Brain microvascular endothelial cell (primary cell): ENCODE measurements around the gene SH2D7.

Source experiments
- DNase-seq: peaks from one replicate; pipeline ENCODE4 v3.0.0-alpha.2; 2020
- H3K27ac ChIP-seq: fragments of 250-450 bp; sonication (Bioruptor Pico); 2 replicates; pipeline ENCODE4 v1.5.1; 2020; ENCODE audit warnings: mild to moderate bottlenecking, moderate library complexity
- H3K27me3 ChIP-seq: fragments of 250-450 bp; sonication (Bioruptor Pico); replicated peaks from 2 replicates; pipeline ENCODE4 v1.5.1; 2020; ENCODE audit warnings: mild to moderate bottlenecking
- H3K36me3 ChIP-seq: fragments of 250-450 bp; sonication (Bioruptor Pico); replicated peaks from 2 replicates; pipeline ENCODE4 v1.5.1; 2020; ENCODE audit warnings: mild to moderate bottlenecking
- H3K4me3 ChIP-seq: 2 replicates; pipeline ENCODE4 v1.5.1; 2011; ENCODE audit warnings: low read depth, mild to moderate bottlenecking, control low read depth, low read length, moderate library complexity
- in situ Hi-C: cut with HindIII; loops from 2 replicates; pipeline ENCODE4 v1.10.0; 2017; ENCODE audit warnings: low sequenced_read_pairs, low pct_ligation_motif_present
- TF ChIP-seq, protein P1 (sequence below): IDR thresholded peaks from 2 replicates; pipeline ENCODE4 v1.5.1; 2011; ENCODE audit warnings: low read depth, mild to moderate bottlenecking, moderate library complexity, low read length, control low read depth, inconsistent platforms; ENCODE audit errors: missing control alignments

Gene SH2D7

DNA sequence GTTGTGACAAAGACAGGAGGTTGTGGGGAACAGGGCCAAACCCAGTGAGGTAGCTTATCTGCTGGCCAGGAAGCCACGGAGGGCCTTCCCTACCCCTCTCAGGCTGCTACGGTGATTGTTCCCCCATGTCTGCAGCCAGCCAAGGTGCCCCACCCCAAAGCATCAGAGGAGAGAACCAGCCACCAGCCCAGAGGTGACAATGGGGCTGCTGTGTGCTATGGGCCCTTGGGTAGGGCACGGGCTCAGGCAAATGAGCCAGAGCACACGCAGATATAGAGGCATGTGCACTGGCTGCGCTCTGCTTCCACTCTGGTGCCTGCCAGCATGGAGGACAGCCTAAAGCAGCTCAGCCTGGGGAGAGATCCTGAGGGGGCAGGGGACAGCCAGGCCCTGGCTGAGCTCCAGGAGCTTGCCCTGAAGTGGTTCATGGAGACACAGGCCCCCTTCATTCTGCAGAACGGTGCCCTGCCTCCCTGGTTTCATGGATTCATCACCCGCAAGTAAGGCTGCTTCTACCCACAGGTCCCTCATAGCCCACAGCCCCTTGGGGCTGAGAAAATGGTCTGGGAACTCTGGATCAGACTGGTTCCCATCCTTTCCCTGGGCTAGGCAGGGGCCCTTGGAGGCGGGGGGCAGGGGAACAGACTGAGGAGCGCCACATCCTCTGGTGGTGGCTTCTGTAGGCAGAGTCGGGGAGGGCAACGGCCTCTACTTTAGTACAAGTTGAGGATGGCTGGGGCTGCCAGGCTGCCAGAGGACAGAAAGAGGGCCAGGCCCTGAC, at the start of gene SH2D7:
TSS of gene SH2D7 (plus strand) at position 301 of the 781 bp plus-strand sequence. CDS start at position 325, 24 bp downstream.
- TF ChIP-seq, protein P1, sequence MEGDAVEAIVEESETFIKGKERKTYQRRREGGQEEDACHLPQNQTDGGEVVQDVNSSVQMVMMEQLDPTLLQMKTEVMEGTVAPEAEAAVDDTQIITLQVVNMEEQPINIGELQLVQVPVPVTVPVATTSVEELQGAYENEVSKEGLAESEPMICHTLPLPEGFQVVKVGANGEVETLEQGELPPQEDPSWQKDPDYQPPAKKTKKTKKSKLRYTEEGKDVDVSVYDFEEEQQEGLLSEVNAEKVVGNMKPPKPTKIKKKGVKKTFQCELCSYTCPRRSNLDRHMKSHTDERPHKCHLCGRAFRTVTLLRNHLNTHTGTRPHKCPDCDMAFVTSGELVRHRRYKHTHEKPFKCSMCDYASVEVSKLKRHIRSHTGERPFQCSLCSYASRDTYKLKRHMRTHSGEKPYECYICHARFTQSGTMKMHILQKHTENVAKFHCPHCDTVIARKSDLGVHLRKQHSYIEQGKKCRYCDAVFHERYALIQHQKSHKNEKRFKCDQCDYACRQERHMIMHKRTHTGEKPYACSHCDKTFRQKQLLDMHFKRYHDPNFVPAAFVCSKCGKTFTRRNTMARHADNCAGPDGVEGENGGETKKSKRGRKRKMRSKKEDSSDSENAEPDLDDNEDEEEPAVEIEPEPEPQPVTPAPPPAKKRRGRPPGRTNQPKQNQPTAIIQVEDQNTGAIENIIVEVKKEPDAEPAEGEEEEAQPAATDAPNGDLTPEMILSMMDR, result no peak
- no peak within 1 kb of the TSS for H3K27ac ChIP-seq
- in situ Hi-C loops, result no loop called here
- DNase-seq, result no peak
- no peaks in the 10 kb centered on the region for H3K27me3 ChIP-seq
- no peak within 1 kb of the TSS for H3K4me3 ChIP-seq
- no peaks in the 10 kb centered on the region for H3K36me3 ChIP-seq

DNA sequence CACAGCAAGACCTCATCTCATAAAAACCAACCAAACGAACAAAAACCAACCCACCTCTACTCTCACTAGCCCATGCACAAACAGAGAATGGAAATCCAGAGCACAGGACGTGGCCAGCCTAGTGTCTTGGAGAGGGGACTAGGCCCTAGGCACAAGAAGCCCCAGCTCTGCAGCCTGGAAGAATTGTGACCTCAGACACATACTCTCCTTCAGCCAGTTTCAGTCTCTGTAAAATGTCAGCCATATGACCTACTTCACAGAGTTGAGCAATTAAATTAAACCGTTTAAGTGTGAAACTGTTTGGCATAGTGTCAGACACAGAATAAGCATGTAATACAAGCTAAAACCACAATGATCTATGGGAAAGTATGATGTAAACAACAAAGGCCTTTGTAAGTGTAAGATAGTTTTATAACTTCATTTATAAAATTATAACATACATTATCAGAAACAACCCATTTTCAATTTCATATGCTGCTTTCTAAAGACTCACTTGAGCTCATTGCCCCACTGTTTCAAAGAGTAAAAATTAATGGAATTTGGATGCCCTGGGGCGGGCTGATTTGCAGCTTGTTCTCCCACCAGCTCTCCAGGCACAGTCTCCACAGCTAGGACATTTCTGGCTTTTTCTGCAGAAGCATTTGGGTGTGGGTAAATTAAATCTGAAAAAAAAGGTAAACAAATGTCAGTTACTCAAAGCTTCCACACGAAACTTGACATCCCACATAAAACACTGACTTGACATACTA, 47.8 kb upstream of the SH2D7 start:
- Histone ChIP-seq H3K27ac (no peak overlapping the region), H3K4me3 (no peak overlapping the region), H3K27me3 (no peaks in the 10 kb centered on the region), H3K36me3 (peaks cover 28% of the 10 kb centered on the region)
- in situ Hi-C loops, result no loop called here
- TF ChIP-seq, protein P1, result no peak
- DNase-seq, result no peak

DNA sequence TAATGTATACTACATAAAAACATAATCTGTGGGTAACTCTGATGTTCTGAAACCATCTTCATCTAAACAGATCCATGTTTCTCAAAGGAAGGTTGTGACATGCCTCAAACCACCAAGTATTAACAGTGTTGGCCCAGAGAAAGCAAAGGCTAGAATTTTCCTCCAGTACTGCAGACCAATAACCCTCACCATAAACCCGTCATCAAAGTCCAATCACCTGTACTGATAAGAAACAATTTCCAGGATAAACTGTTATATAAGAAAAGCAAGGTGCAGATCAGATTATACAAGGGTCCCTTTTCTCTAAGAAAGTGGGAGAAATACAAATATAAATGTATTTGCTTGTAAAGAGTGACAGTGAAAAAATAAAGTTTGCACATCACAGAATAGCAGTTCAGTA, 47.2 kb upstream of the SH2D7 start:
- in situ Hi-C loops, result no loop called here
- DNase-seq, result no peak
- no peak overlapping the region for H3K4me3 ChIP-seq
- TF ChIP-seq, protein P1, result no peak
- H3K27me3 ChIP-seq, result no peaks in the 10 kb centered on the region
- peaks cover 25% of the 10 kb centered on the region for H3K36me3 ChIP-seq
- no peak overlapping the region for H3K27ac ChIP-seq

GRCh38 chr15:78046796-78047341, 45.5 kb upstream of the SH2D7 start:
- DNase-seq, result no peak
- H3K4me3 ChIP-seq, result no peak overlapping the region
- no peak overlapping the region for H3K27ac ChIP-seq
- H3K27me3 ChIP-seq, result no peaks in the 10 kb centered on the region
- in situ Hi-C loops, result no loop called here
- TF ChIP-seq, protein P1, result no peak
- H3K36me3 ChIP-seq, result peaks cover 23% of the 10 kb centered on the region

GRCh38 chr15:78047761-78048627, 44.4 kb upstream of the SH2D7 start:
- H3K4me3 ChIP-seq, result no peak overlapping the region
- no peak for DNase-seq
- no peak overlapping the region for H3K27ac ChIP-seq
- in situ Hi-C loops, result no loop called here
- TF ChIP-seq, protein P1, result no peak
- peaks cover 16% of the 10 kb centered on the region for H3K36me3 ChIP-seq
- H3K27me3 ChIP-seq, result no peaks in the 10 kb centered on the region
